Fibroblast of skin of right biceps (primary cell): Measurements from ENCODE around the gene CPB1.

Experiments used
- DNase-seq: peaks from one replicate; pipeline ENCODE4 v3.0.0-alpha.2; 2013

The CPB1 gene

GRCh38 chr3:148884261-148884660 lies 56.6 kb downstream of the CPB1 start:
- DNase-seq = peak; percentile 37

DNA sequence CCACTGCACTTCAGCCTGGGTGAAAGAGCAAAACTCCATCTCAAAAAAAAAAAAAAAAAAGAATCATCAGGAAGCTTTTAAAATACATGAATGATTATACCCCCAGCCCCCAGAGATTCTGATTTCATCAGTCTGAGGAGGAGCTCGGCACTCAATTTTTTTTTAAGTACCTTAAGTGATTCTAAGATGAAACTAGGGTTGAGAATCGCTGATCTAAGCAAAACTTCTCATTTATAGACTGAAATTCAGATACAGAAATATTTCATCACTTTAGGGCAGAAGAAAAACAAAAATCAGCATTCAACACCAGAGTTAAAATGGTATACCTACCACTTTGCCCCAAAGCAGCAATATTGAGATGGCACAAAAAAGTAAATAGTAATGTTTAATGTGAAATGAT lies 62.2 kb downstream of the CPB1 start:
- no peak for DNase-seq

DNA sequence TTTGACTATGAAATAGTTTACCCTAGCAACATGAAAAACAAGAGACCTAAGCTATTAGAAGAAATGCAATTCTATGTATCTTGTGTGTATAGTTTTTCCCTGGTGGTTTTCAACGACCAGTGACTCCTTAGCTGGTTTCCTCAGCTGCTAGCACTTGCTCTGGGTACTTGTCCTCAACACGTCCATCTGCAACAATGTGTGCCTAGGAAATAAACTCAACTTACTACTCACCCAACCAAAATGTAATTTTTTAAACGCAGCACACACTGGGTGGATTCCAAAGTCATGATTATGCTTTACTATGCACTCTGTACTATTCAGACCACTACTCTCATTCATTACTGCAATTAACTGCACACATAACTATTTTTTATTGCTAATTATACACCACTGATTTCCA lies 68.5 kb downstream of the CPB1 start:
- DNase-seq = peak; percentile 32

DNA sequence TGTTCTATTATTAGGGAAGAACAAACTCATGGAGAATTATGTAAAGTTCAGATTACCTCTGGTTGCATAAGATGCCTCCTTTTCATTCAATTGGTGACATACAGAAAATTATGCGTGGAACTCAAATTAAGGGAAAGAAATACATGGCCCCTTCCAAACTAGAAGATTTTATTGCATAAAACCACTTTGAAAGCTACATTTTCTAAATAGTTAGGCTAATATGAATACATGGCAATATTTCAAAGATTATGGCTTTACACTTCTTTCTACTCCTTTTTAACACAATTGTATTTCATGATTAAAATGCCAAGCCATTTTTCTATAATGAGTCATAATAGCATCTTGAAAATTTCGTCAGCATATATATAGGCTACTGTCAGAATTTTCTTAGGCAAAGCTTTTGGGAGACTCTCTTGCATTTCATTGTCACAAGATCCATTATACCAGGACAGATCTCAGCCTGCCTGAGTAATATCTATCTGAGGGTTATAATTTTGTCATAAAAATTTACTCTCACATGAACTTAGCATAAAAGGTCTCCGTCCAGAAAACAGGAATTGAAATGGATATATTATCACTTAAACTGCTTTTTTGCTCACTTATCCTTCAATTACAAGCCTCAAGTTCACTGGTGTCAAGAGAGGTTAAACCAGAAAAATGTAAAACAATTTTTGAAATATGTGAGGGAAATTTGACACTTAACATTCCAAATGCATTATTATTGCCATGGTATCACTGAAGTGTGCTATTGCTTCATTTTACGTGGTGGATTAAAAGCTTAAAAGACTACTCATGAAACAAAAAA lies 74.6 kb downstream of the CPB1 start:
- peak; percentile 91 for DNase-seq

GRCh38 chr3:148903022-148903442 lies 75.4 kb downstream of the CPB1 start:
- peak; percentile 89 for DNase-seq

- peak; percentile 57 for DNase-seq
Observed at GRCh38 chr3:148903941-148904340, 76.3 kb downstream of the CPB1 start.

- peak; percentile 34 for DNase-seq
Observed at GRCh38 chr3:148906667-148907066, 79.1 kb downstream of the CPB1 start.
